Measurements from ENCODE around the gene CEACAM7.
"Not testable (repeated sequence)": the region's sequence is repeated elsewhere in the genome, so short reads cannot be mapped to it uniquely, and the experiment has no call there.

Gene CEACAM7
- 0 to 0.07 (median 0) reads per million in 18 experiments for total RNA-seq

GRCh38 chr19:41688098-41688497 is at the start of gene CEACAM7:
Gene CEACAM7, minus strand, starts transcription at chr19:41688270. Its CDS starts 105 bp downstream, at chr19:41688165.
- DNase-seq = no peak

GRCh38 chr19:41735071-41735600 is 47.1 kb upstream of the CEACAM7 start:
- no peak for DNase-seq

GRCh38 chr19:41734585-41734984 is 46.5 kb upstream of the CEACAM7 start:
- DNase-seq = no peak

GRCh38 chr19:41734156-41734555 is 46.1 kb upstream of the CEACAM7 start:
- DNase-seq = no peak

DNA sequence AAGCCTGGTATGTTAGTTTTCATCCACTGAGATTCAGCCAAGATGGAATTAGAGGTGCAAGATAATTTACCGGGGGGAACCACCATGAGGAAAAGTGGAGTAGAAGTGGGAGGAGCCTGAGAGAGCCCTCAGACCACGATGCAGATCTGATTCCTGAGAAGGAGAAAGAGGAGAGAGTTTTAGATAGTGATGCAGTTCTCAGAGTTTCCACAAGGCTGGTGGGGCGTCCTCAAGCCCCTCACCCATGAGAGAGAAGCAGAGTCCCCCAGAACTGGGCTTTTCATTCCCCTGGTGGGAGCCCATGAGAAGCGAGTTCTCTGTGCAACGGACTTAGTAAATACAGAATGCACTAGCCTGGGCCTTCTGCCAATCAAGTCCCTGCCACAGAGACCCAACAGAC is 38.4 kb upstream of the CEACAM7 start:
- no peak for DNase-seq

- no peak for DNase-seq
Measured at GRCh38 chr19:41720103-41720502, 32.0 kb upstream of the CEACAM7 start.

DNA sequence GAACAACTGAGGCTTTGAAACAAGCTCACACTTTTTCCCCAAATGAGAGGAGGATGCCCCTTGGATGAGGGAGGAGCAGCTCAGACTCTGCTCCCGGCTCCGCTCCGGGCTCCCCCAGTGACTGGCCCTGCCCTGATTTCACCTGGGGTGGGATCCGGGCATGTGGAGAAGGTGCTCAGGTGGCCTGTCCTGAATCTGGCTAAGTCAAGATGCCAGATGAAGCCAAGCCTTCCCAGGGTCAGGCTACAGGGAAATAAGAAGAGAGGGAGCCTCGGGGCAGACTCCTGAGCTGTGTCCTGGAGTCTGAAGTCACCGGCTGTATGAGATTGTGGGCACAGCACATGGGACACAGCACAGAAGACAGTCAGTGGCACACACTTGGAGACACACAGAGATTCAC is 30.7 kb upstream of the CEACAM7 start:
- DNase-seq = no peak

DNA sequence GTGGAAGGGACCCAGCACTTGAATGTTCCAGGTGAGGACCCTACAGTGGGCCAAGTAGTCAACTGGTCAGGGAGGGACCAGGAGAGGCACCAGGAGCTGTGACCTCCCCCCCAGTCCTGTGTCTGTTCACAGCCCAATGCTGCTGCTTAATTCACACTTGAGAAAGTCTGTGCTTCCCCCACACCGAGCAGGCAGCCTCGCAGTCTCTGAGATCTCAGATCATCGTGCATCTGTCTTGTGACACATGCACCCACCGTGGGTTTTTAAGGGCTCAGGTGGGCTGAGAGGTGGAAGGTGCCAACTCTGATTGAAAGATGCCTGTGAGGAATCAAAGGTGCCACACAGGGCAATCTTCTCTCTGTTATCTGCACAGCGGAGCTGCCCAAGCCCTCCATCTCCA is 26.5 kb upstream of the CEACAM7 start:
- no peak for DNase-seq

DNA sequence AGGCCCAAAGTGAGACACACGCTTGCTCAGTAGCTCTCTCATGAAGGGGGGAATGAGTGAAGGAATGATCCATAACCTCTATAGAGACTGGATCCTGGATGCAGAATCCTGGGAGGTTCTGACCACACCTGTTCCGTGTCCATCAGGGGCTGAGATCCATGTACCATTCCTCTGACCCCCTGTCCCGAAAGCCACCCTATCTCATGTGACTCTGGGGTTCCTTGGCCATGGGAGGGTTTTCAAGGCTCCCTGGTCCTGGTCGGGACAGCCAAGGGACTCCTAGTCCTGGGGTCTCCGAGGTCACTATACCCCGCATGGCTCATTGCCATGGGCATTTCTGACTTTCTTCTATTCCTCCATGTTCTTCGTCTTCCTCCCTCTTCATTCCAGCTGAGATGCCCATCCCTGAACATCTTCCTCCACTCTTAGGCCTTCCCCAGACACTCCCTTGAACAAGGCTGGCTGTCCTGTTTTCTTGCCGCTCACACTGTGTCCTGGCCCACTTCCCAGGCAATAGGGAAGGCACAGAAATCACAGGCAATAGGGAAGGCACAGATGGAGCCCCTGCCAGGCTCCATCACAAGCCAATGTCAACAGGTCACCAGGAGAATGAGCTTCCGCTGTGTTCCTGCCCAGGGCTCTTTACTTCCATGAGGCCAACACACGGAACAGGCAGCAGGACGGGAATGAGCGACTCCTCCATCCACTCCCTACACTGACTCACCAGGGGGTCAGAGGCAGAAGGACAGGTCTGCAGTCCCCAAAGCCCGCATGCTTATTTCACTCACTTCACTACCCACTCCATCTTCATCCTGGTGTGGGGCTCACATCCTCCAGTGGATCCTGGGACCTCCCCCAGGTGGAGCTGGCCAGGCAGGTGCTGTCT is 23.5 kb upstream of the CEACAM7 start:
- no peak for DNase-seq

DNA sequence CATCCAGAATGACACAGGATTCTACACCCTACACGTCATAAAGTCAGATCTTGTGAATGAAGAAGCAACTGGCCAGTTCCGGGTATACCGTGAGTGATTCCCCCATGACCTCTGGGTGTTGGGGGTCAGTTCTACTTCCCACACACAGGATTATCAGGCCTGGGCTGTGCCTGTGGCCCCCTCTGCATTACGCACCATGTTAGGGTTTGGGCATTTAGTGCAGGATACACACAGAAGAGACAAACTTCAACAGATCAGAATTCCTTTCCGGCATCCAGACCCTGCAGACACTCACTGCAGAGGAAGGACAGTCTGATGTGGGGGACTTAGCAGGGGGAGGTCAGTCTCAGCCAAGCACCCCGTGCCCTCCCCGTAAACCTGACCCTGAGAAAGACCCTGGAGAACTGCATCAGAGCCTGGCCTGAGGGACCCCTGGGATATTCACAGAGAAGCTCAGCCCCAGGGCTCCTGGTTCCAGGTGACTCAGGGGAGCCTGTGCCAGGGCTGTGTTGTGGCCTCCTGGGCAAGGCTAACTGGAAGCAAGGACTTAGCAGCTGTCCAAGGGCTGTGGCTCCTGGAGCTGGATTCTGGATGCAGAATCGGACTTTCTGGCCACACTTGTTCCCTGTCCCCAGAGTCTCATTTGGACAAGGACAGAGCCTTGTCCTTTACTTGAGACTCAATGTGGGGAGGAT is 22.0 kb upstream of the CEACAM7 start:
- no peak for DNase-seq

GRCh38 chr19:41709516-41709915 is 21.4 kb upstream of the CEACAM7 start:
- DNase-seq = not testable (repeated sequence)

GRCh38 chr19:41708481-41708880 is 20.4 kb upstream of the CEACAM7 start, which contains the start of gene CEACAM5:
Gene CEACAM5, plus strand, starts transcription at chr19:41708626. Its CDS starts 106 bp downstream, at chr19:41708732.
- no peak for DNase-seq

DNA sequence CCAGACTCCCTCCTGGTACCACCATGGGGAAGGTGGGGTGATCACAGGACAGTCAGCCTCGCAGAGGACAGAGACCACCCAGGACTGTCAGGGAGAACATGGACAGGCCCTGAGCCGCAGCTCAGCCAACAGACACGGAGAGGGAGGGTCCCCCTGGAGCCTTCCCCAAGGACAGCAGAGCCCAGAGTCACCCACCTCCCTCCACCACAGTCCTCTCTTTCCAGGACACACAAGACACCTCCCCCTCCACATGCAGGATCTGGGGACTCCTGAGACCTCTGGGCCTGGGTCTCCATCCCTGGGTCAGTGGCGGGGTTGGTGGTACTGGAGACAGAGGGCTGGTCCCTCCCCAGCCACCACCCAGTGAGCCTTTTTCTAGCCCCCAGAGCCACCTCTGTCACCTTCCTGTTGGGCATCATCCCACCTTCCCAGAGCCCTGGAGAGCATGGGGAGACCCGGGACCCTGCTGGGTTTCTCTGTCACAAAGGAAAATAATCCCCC is 19.9 kb upstream of the CEACAM7 start:
- DNase-seq = no peak

DNA sequence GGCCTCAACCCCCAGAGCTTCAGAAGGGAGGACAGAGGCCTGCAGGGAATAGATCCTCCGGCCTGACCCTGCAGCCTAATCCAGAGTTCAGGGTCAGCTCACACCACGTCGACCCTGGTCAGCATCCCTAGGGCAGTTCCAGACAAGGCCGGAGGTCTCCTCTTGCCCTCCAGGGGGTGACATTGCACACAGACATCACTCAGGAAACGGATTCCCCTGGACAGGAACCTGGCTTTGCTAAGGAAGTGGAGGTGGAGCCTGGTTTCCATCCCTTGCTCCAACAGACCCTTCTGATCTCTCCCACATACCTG is 19.4 kb upstream of the CEACAM7 start:
- DNase-seq = no peak

DNA sequence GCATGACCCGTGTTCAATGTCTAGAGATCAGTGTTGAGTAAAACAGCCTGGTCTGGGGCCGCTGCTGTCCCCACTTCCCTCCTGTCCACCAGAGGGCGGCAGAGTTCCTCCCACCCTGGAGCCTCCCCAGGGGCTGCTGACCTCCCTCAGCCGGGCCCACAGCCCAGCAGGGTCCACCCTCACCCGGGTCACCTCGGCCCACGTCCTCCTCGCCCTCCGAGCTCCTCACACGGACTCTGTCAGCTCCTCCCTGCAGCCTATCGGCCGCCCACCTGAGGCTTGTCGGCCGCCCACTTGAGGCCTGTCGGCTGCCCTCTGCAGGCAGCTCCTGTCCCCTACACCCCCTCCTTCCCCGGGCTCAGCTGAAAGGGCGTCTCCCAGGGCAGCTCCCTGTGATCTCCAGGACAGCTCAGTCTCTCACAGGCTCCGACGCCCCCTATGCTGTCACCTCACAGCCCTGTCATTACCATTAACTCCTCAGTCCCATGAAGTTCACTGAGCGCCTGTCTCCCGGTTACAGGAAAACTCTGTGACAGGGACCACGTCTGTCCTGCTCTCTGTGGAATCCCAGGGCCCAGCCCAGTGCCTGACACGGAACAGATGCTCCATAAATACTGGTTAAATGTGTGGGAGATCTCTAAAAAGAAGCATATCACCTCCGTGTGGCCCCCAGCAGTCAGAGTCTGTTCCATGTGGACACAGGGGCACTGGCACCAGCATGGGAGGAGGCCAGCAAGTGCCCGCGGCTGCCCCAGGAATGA is 18.9 kb upstream of the CEACAM7 start:
- peak; percentile 55 to 60 for DNase-seq

- peak in 1 of 2 donors; percentile 38 for DNase-seq
Measured at GRCh38 chr19:41705393-41706174, 17.5 kb upstream of the CEACAM7 start.

DNA sequence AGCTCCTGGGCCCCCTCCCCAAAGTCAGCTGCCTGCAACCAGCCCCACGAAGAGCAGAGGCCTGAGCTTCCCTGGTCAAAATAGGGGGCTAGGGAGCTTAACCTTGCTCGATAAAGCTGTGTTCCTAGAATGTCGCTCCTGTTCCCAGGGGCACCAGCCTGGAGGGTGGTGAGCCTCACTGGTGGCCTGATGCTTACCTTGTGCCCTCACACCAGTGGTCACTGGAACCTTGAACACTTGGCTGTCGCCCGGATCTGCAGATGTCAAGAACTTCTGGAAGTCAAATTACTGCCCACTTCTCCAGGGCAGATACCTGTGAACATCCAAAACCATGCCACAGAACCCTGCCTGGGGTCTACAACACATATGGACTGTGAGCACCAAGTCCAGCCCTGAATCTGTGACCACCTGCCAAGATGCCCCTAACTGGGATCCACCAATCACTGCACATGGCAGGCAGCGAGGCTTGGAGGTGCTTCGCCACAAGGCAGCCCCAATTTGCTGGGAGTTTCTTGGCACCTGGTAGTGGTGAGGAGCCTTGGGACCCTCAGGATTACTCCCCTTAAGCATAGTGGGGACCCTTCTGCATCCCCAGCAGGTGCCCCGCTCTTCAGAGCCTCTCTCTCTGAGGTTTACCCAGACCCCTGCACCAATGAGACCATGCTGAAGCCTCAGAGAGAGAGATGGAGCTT is 15.7 kb upstream of the CEACAM7 start:
- DNase-seq = no peak

GRCh38 chr19:41702171-41702651 is 14.1 kb upstream of the CEACAM7 start:
- DNase-seq = no peak

- peak in 1 of 2 donors; percentile 30 for DNase-seq
Measured at GRCh38 chr19:41701401-41702075, 13.5 kb upstream of the CEACAM7 start.

Data from inflammatory macrophage (primary cell).